ENCODE data around the gene ACVR1C. TPM values are rescaled to one million over a fixed set of nuclear protein-coding genes. Genes with fewer than 3 reads are reported as not detected.

Gene ACVR1C
- total and polyA plus RNA-seq, 2 of the 8 experiments (the other 6 are each of a cell fraction or from before 2014, with no cell fraction given) = 0.21 to 0.52 TPM

DNA sequence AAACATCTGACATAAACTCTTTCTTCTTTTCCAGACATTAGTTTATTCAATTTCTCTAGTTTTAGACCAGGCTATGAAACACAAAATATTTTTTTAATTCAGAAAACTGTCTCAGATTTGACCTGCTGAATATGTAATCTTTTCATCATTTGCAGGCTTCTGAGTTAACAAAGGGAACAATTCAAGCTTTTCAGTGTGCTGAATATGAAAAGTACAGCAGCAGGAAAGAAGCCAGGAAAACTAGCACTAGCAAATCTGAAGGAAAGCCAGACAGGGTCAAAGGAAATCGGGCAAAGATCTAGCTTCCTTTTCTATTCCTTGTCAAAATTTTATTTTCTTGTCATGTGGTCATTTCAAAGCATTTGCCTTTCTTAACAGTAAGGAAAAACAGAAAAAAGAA is 35.3 kb downstream of the ACVR1C start:
- no peak overlapping the region for H4K91ac ChIP-seq (replicated peaks; ENCODE audit: insufficient read length, low read length)
- no peaks in the 10 kb centered on the region for H4K20me1 ChIP-seq (replicated peaks in 1 of 2; ENCODE audit: control insufficient read depth in 1 of 2, insufficient read depth in 2 of 2, low read length in 2 of 2)
- H3K36me3 ChIP-seq (ENCODE audit: control insufficient read depth in 2 of 4, insufficient read depth in 4 of 4, low read length in 3 of 4) = no peaks in the 10 kb centered on the region
- no peaks in the 10 kb centered on the region for H3K23me2 ChIP-seq (ENCODE audit: low read depth, low read length)
- H3K18ac ChIP-seq (ENCODE audit: extremely low read depth, low read length) = no peak overlapping the region
- H3K4me1 ChIP-seq (replicated peaks in 1 of 4; ENCODE audit: control insufficient read depth in 3 of 4, insufficient read depth in 4 of 4, low read length in 3 of 4) = no peaks in the 10 kb centered on the region
- H2BK20ac ChIP-seq (ENCODE audit: low read length) = no peak overlapping the region
- H3K4me2 ChIP-seq (ENCODE audit: insufficient read depth in 1 of 2, low read depth in 2 of 2, low read length in 2 of 2) = no peak overlapping the region
- no peak overlapping the region for H2AK5ac ChIP-seq (ENCODE audit: low read depth, low read length)
- H2BK12ac ChIP-seq (ENCODE audit: low read depth, low read length) = no peak overlapping the region
- no peak overlapping the region for H3K9ac ChIP-seq (replicated peaks in 1 of 4; ENCODE audit: extremely low read depth in 1 of 4, low read depth in 3 of 4, low read length in 3 of 4)
- H3K27ac ChIP-seq (ENCODE audit: low read depth, low read length) = no peak overlapping the region
- no peak overlapping the region for H2BK15ac ChIP-seq (ENCODE audit: low read length)
- peaks cover 0 to 5% (median 3%) of the 10 kb centered on the region in 4 experiments; a peak in 2 of 7 replicates for H3K27me3 ChIP-seq (replicated peaks in 1 of 4; ENCODE audit: control insufficient read depth in 3 of 4, extremely low read depth in 1 of 4, insufficient read depth in 3 of 4, low read length in 3 of 4)
- no peak overlapping the region for H3K56ac ChIP-seq (replicated peaks; ENCODE audit: insufficient read length, low read depth, low read length)
- no peak overlapping the region for H4K5ac ChIP-seq (ENCODE audit: insufficient read length, low read depth, low read length)
- DNase-seq (ENCODE audit: low read depth in 1 of 2, low spot score in 2 of 2) (no peak), FAIRE-seq (no peak)
- H2BK5ac ChIP-seq (ENCODE audit: low read depth, low read length) = no peak overlapping the region
- no peak overlapping the region for H4K8ac ChIP-seq (ENCODE audit: extremely low read depth, insufficient read depth, low read length)
- H3K4me3 ChIP-seq (ENCODE audit: extremely low read depth in 1 of 4, insufficient read depth in 2 of 4, low read depth in 3 of 4, low read length in 4 of 4) = no peak overlapping the region
- H3K23ac ChIP-seq (ENCODE audit: insufficient read length) = no peak overlapping the region
- TF ChIP-seq KDM5A (IDR thresholded peaks at IDR 0.05; ENCODE audit: low read length) = no peak
- no peak overlapping the region for H2BK120ac ChIP-seq (replicated peaks; ENCODE audit: low read depth, low read length)
- H3K79me2 ChIP-seq (ENCODE audit: control insufficient read depth in 1 of 2, insufficient read depth in 2 of 2, low read length in 2 of 2) = no peaks in the 10 kb centered on the region
- WGBS, 2 experiments (ENCODE audit: extremely low coverage in 1 of 2, insufficient coverage in 1 of 2, insufficient read length in 1 of 2, insufficient replicate concordance in 2 of 2, low coverage in 1 of 2, low lambda C conversion rate in 2 of 2, missing lambda C conversion rate in 1 of 2) = 88% methylated on average over 1 of the region's 1 CpG; no CpG with 5 or more reads in 1 of the 2 experiments
- no peaks in the 10 kb centered on the region for H3K79me1 ChIP-seq (ENCODE audit: low read depth, low read length)
- H3K9me3 ChIP-seq (ENCODE audit: insufficient read depth in 2 of 2, low read depth in 1 of 2, low read length in 1 of 2) = no peaks in the 10 kb centered on the region
- CTCF ChIA-PET (ENCODE audit: partially characterized antibody) = interaction anchor here (0.8 to 1.9 kb wide), 3 partner anchors 11 to 266 kb away, joined by 3 to 4 read pairs (median 4); no protein-coding TSS in a partner anchor
- POLR2A ChIA-PET (ENCODE audit: partially characterized antibody) = interaction anchor here (1.2 kb wide), 1 partner anchor 12 kb away, joined by 3 read pairs; no protein-coding TSS in a partner anchor
- H3K14ac ChIP-seq (ENCODE audit: insufficient read length) = no peak overlapping the region
- no peak overlapping the region for H3K4ac ChIP-seq (replicated peaks; ENCODE audit: insufficient read length, low read depth, low read length)
- H2AFZ ChIP-seq (ENCODE audit: low read length) = no peak overlapping the region

Data from H1 (cell line).